Prostate gland (tissue), 2 donors: ENCODE measurements around the gene ARHGAP6.

Experiments
- POLR2A ChIP-seq: fragments of 450-650 bp; IDR thresholded peaks from one replicate; pipeline ENCODE4 v1.6.1; 2016; ENCODE audit warnings: antibody characterized with exemption, mild to moderate bottlenecking
- POLR2AphosphoS5 ChIP-seq: sonication (generic); formaldehyde crosslinking; IDR thresholded peaks from one replicate; pipeline ENCODE4 v1.6.1; 2017; ENCODE audit warnings: antibody characterized with exemption
- TF ChIP-seq, protein P1 (sequence below), 4 experiments: fragments of 200-600 bp in 2 of 4; fragments of 450-650 bp in 2 of 4; sonication (generic) in 2 of 4; IDR thresholded peaks; 1 replicate in 3 of 4; 2 replicates in 1 of 4; pipeline ENCODE4 v1.5.1; 2016 to 2019; ENCODE audit warnings: antibody characterized with exemption in 4 of 4, mild to moderate bottlenecking in 2 of 4, moderate library complexity in 2 of 4

DNA sequence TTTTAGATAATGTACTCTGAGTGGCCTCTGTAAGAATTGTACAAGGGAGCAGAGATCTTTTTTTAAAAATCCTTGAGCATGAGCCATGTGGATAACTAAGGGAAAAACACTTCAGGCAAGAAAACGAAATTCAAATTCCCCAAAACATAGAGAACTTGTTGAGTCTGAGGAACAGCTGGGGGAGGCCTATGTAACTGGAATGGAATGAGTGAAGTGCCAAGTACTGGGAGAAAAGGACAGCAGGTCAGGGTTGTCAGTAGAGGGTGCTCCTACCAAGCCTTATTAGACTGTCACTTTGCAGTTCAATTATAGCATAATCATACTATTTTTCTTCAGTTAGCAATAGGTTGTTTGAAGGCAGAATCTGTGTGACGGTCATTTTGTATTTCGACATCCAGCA lies 135.1 kb downstream of the ARHGAP6 start:
- TF ChIP-seq, protein P1, sequence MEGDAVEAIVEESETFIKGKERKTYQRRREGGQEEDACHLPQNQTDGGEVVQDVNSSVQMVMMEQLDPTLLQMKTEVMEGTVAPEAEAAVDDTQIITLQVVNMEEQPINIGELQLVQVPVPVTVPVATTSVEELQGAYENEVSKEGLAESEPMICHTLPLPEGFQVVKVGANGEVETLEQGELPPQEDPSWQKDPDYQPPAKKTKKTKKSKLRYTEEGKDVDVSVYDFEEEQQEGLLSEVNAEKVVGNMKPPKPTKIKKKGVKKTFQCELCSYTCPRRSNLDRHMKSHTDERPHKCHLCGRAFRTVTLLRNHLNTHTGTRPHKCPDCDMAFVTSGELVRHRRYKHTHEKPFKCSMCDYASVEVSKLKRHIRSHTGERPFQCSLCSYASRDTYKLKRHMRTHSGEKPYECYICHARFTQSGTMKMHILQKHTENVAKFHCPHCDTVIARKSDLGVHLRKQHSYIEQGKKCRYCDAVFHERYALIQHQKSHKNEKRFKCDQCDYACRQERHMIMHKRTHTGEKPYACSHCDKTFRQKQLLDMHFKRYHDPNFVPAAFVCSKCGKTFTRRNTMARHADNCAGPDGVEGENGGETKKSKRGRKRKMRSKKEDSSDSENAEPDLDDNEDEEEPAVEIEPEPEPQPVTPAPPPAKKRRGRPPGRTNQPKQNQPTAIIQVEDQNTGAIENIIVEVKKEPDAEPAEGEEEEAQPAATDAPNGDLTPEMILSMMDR (IDR thresholded peaks at IDR 0.05): no peak
- TF ChIP-seq POLR2A (no peak), POLR2AphosphoS5 (no peak)
